Breast epithelium (tissue), 4 donors: ENCODE data around the gene GNAI1. TPM values are rescaled to one million over a fixed set of nuclear protein-coding genes. Genes with fewer than 3 reads are reported as not detected.

ENCODE experiments used
- DNase-seq, 2 donors: peaks; one replicate each; pipeline ENCODE4 v3.0.0-alpha.2; 2019; ENCODE audit warnings: low spot score in 2 of 2
- H3K27ac ChIP-seq, 2 donors: fragments of 200-600 bp; sonication (generic) in 1 of 2; one replicate each; pipeline ENCODE4 v1.5.1; 2016 to 2019; ENCODE audit warnings: mild to moderate bottlenecking in 1 of 2
- H3K27me3 ChIP-seq, 2 donors: fragments of 200-600 bp; sonication (generic) in 1 of 2; one replicate each; pipeline versions ENCODE4 v1.5.1 to v1.6.0; 2017 to 2019; ENCODE audit warnings: control low read depth in 1 of 2, mild to moderate bottlenecking in 1 of 2
- H3K36me3 ChIP-seq: fragments of 200-600 bp; one replicate; pipeline ENCODE4 v1.5.1; 2019
- H3K4me1 ChIP-seq, 2 donors: fragments of 200-600 bp; sonication (generic); one replicate each; pipeline ENCODE4 v1.5.1; 2016 to 2019; ENCODE audit warnings: control low read depth in 1 of 2
- H3K4me3 ChIP-seq, 3 donors: fragments of 200-600 bp; sonication (generic); 1 replicate in 2 of 3; 2 replicates in 1 of 3; pipeline ENCODE4 v1.5.1; 2016 to 2019; ENCODE audit warnings: mild to moderate bottlenecking in 3 of 3, moderate library complexity in 2 of 3
- H3K9me3 ChIP-seq, 2 donors: fragments of 200-600 bp; sonication (generic) in 1 of 2; one replicate each; pipeline ENCODE4 v1.5.1; 2016 to 2019; ENCODE audit warnings: control low read depth in 1 of 2
- CTCF ChIP-seq, 3 donors: fragments of 450-650 bp; IDR thresholded peaks; one replicate each; pipeline ENCODE4 v1.5.1; 2016 to 2017; ENCODE audit warnings: antibody characterized with exemption in 3 of 3, mild to moderate bottlenecking in 3 of 3, moderate library complexity in 3 of 3
- POLR2A ChIP-seq: fragments of 450-650 bp; IDR thresholded peaks from one replicate; pipeline ENCODE4 v1.6.1; 2016; ENCODE audit warnings: antibody characterized with exemption, mild to moderate bottlenecking, moderate library complexity
- POLR2AphosphoS5 ChIP-seq, 3 donors: sonication (generic); formaldehyde crosslinking; IDR thresholded peaks; one replicate each; pipeline ENCODE4 v1.6.1; 2017; ENCODE audit warnings: antibody characterized with exemption in 3 of 3
- intact Hi-C: fragments of 100-400 bp; cut with DNase I; formaldehyde crosslinking; loops from one replicate; pipeline ENCODE4 v1.15.1; 2023; ENCODE audit warnings: low total_unique reads
- total RNA-seq, 3 donors: library from RNA; depleted of rRNA; stranded (reverse); fragments of >200 nt; gene quantifications; one replicate each; pipeline ENCODE4 v1.1.0, GENCODE V29; 2016

The GNAI1 gene
- total RNA-seq, 3 donors from 2014 or later, result 25.6 to 75.2 (median 27.5) TPM

GRCh38 chr7:80197627-80198026, 63.0 kb downstream of the GNAI1 start:
- Histone ChIP-seq H3K27ac (no peak overlapping the region), H3K27me3 (no peaks in the 10 kb centered on the region), H3K4me3 (no peak overlapping the region), H3K4me1 (no peaks in the 10 kb centered on the region), H3K9me3 (no peaks in the 10 kb centered on the region), H3K36me3 (no peaks in the 10 kb centered on the region)
- DNase-seq, result no peak
- TF ChIP-seq CTCF (IDR thresholded peaks at IDR 0.05), result no peak
- TF ChIP-seq POLR2A, result no peak
- TF ChIP-seq POLR2AphosphoS5 (IDR thresholded peaks at IDR 0.05), result no peak
- intact Hi-C loops, result no loop called here

- Histone ChIP-seq H3K9me3 (no peaks in the 10 kb centered on the region), H3K27ac (no peak overlapping the region), H3K4me3 (no peak overlapping the region), H3K36me3 (no peaks in the 10 kb centered on the region), H3K4me1 (no peaks in the 10 kb centered on the region), H3K27me3 (no peaks in the 10 kb centered on the region)
- no peak for TF ChIP-seq POLR2A
- no peak for TF ChIP-seq CTCF (IDR thresholded peaks at IDR 0.05)
- no peak for TF ChIP-seq POLR2AphosphoS5 (IDR thresholded peaks at IDR 0.05)
- intact Hi-C loops, result no loop called here
- DNase-seq, result no peak
These were observed 64.4 kb downstream of the GNAI1 start for GRCh38 chr7:80199051-80199450.

GRCh38 chr7:80204454-80204853, 69.8 kb downstream of the GNAI1 start:
- TF ChIP-seq POLR2A, result no peak
- no peak for TF ChIP-seq CTCF (IDR thresholded peaks at IDR 0.05)
- TF ChIP-seq POLR2AphosphoS5 (IDR thresholded peaks at IDR 0.05), result no peak
- no peak for DNase-seq
- no peak overlapping the region for H3K27ac ChIP-seq
- no peaks in the 10 kb centered on the region for H3K4me1 ChIP-seq
- H3K9me3 ChIP-seq, result no peaks in the 10 kb centered on the region
- no peak overlapping the region for H3K4me3 ChIP-seq
- H3K36me3 ChIP-seq, result no peaks in the 10 kb centered on the region
- intact Hi-C loops, result no loop called here
- H3K27me3 ChIP-seq, result no peaks in the 10 kb centered on the region

GRCh38 chr7:80204919-80205318, 70.3 kb downstream of the GNAI1 start:
- no peaks in the 10 kb centered on the region for H3K27me3 ChIP-seq
- no peak for DNase-seq
- no peaks in the 10 kb centered on the region for H3K36me3 ChIP-seq
- H3K4me3 ChIP-seq, result no peak overlapping the region
- intact Hi-C loops, result no loop called here
- H3K9me3 ChIP-seq, result no peaks in the 10 kb centered on the region
- no peaks in the 10 kb centered on the region for H3K4me1 ChIP-seq
- TF ChIP-seq POLR2A (no peak), POLR2AphosphoS5 (IDR thresholded peaks at IDR 0.05) (no peak), CTCF (IDR thresholded peaks at IDR 0.05) (no peak)
- no peak overlapping the region for H3K27ac ChIP-seq

- Histone ChIP-seq H3K9me3 (no peaks in the 10 kb centered on the region), H3K36me3 (no peaks in the 10 kb centered on the region), H3K27me3 (no peaks in the 10 kb centered on the region), H3K4me3 (no peak overlapping the region), H3K4me1 (no peaks in the 10 kb centered on the region), H3K27ac (no peak overlapping the region)
- no peak for TF ChIP-seq POLR2AphosphoS5 (IDR thresholded peaks at IDR 0.05)
- TF ChIP-seq POLR2A, result no peak
- TF ChIP-seq CTCF (IDR thresholded peaks at IDR 0.05), result no peak
- no peak for DNase-seq
- intact Hi-C loops, result no loop called here
These were observed 72.1 kb downstream of the GNAI1 start for GRCh38 chr7:80206763-80207162.
